GM12878 (cell line): ENCODE measurements around the gene ANKRD44. TPM values are rescaled to one million over a fixed set of nuclear protein-coding genes. Genes with fewer than 3 reads are reported as not detected.

Source experiments
- ETV6 ChIP-seq, 2 experiments: fragments of 450-650 bp in 1 of 2; IDR thresholded peaks in 1 of 2; conservative IDR thresholded peaks in 1 of 2; 2 replicates each; pipeline ENCODE4 v1.6.1; 2014; ENCODE audit warnings: antibody characterized with exemption in 1 of 2, borderline replicate concordance in 1 of 2, low read depth in 1 of 2, mild to moderate bottlenecking in 1 of 2, moderate library complexity in 1 of 2
- polyA plus RNA-seq, 11 experiments: library from polyadenylated mRNA; depleted of rRNA in 4 of 11; unstranded in 6 of 11; stranded (reverse) in 5 of 11; fragments of >200 nt; fragmentation: Nextera tagmentation in 4 of 11; fragmentation: Illumina TruSeq in 1 of 11; extraction: Ambion mirVana in 4 of 11; extraction: Trizol in 1 of 11; gene quantifications; 1 replicate in 1 of 11; 2 replicates in 10 of 11; pipeline versions ENCODE4 v1.2.1 to v1.2.3, GENCODE V29; 2011 to 2016; ENCODE audit warnings: inconsistent platforms in 2 of 11, missing spikeins in 2 of 11, low read depth in 1 of 11
- total RNA-seq, 4 experiments: library from RNA; depleted of rRNA in 3 of 4; stranded (reverse); fragments of >200 nt in 3 of 4; fragmentation: Illumina TruSeq in 1 of 4; extraction: Trizol in 1 of 4; gene quantifications; 2 replicates each; pipeline versions ENCODE4 v1.2.1 to v1.2.3, GENCODE V29; 2013 to 2021
- TF ChIP-seq, protein P1 (sequence below): fragments of 450-650 bp; formaldehyde crosslinking; IDR thresholded peaks from 2 replicates; pipeline ENCODE4 v1.5.0; 2022; ENCODE audit warnings: mild to moderate bottlenecking, missing genetic modification characterization
- TF ChIP-seq, protein P2 (sequence below): IDR thresholded peaks from 2 replicates; pipeline ENCODE4 v1.6.1; 2012; ENCODE audit warnings: low read depth, low read length, improper control_type of control experiment
- TF ChIP-seq, protein P3 (sequence below): fragments of 150-350 bp; IDR thresholded peaks from 2 replicates; pipeline ENCODE4 v1.6.1; 2016; ENCODE audit warnings: low read depth, low read length

The ANKRD44 gene
- total and polyA plus RNA-seq, 10 of the 15 experiments (the other 5 are each of a cell fraction or from before 2014, with no cell fraction given) = 19.1 to 99.1 (median 59.6) TPM

DNA sequence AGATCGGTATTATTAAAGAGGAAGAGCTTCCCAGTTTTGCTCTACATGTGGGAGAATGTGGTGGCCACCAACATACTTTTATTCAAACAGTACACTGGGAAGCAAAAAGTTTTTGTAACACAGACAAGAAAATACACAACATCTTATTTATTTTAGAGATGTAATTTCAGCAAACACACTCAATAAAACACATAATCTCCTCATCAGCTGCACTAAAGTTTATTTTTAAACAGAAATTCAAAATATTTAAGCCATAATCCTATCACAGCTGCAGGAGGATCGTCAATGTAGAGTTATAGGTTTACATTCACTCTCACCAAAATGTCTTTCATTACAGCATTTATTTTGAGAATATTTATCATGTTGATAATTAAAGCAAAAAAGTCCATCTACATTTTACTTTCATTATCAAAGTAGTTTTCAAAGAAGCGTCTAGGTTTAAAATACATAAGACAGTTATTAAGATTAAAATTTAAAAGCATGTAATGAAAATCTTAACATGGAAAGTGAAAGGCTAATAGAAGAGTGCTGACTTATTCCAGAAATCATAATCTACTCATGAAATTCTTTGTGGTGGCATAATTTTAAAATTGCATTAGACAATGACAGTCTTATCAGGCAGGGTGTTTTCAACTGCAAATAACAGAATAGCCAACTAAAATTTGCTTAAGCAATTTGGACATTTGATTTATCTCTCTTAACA, 61.0 kb downstream of the ANKRD44 start (continued):
- TF ChIP-seq, protein P1, sequence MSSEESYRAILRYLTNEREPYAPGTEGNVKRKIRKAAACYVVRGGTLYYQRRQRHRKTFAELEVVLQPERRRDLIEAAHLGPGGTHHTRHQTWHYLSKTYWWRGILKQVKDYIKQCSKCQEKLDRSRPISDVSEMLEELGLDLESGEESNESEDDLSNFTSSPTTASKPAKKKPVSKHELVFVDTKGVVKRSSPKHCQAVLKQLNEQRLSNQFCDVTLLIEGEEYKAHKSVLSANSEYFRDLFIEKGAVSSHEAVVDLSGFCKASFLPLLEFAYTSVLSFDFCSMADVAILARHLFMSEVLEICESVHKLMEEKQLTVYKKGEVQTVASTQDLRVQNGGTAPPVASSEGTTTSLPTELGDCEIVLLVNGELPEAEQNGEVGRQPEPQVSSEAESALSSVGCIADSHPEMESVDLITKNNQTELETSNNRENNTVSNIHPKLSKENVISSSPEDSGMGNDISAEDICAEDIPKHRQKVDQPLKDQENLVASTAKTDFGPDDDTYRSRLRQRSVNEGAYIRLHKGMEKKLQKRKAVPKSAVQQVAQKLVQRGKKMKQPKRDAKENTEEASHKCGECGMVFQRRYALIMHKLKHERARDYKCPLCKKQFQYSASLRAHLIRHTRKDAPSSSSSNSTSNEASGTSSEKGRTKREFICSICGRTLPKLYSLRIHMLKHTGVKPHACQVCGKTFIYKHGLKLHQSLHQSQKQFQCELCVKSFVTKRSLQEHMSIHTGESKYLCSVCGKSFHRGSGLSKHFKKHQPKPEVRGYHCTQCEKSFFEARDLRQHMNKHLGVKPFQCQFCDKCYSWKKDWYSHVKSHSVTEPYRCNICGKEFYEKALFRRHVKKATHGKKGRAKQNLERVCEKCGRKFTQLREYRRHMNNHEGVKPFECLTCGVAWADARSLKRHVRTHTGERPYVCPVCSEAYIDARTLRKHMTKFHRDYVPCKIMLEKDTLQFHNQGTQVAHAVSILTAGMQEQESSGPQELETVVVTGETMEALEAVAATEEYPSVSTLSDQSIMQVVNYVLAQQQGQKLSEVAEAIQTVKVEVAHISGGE (CRISPR knock-in tag) = no peak
- TF ChIP-seq, protein P2, sequence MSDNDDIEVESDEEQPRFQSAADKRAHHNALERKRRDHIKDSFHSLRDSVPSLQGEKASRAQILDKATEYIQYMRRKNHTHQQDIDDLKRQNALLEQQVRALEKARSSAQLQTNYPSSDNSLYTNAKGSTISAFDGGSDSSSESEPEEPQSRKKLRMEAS = no peak
- no peak for TF ChIP-seq ETV6 (conservative IDR thresholded peaks at IDR 0.05 in 1 of 2, IDR thresholded peaks at IDR 0.05 in 1 of 2; ENCODE audit: borderline replicate concordance in 1 of 2, low read depth in 1 of 2)
- TF ChIP-seq, protein P3, sequence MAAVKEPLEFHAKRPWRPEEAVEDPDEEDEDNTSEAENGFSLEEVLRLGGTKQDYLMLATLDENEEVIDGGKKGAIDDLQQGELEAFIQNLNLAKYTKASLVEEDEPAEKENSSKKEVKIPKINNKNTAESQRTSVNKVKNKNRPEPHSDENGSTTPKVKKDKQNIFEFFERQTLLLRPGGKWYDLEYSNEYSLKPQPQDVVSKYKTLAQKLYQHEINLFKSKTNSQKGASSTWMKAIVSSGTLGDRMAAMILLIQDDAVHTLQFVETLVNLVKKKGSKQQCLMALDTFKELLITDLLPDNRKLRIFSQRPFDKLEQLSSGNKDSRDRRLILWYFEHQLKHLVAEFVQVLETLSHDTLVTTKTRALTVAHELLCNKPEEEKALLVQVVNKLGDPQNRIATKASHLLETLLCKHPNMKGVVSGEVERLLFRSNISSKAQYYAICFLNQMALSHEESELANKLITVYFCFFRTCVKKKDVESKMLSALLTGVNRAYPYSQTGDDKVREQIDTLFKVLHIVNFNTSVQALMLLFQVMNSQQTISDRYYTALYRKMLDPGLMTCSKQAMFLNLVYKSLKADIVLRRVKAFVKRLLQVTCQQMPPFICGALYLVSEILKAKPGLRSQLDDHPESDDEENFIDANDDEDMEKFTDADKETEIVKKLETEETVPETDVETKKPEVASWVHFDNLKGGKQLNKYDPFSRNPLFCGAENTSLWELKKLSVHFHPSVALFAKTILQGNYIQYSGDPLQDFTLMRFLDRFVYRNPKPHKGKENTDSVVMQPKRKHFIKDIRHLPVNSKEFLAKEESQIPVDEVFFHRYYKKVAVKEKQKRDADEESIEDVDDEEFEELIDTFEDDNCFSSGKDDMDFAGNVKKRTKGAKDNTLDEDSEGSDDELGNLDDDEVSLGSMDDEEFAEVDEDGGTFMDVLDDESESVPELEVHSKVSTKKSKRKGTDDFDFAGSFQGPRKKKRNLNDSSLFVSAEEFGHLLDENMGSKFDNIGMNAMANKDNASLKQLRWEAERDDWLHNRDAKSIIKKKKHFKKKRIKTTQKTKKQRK = no peak
